HEK293 (cell line): ENCODE results near the gene STAM2.
"Not testable (repeated sequence)": the region's sequence is repeated elsewhere in the genome, so short reads cannot be mapped to it uniquely, and the experiment has no call there.

Source experiments
- CTCF ChIP-seq: fragments of 450-650 bp; formaldehyde crosslinking; IDR thresholded peaks from 2 replicates; pipeline ENCODE4 v1.5.1; 2016; ENCODE audit warnings: missing biosample characterization, missing genetic modification characterization
- ZNF133 ChIP-seq: fragments of 450-650 bp; formaldehyde crosslinking; IDR thresholded peaks from 2 replicates; pipeline ENCODE4 v1.5.1; 2016; ENCODE audit warnings: missing biosample characterization, missing genetic modification characterization
- ZNF157 ChIP-seq: fragments of 450-650 bp; formaldehyde crosslinking; IDR thresholded peaks from 2 replicates; pipeline ENCODE4 v1.5.1; 2016; ENCODE audit warnings: missing biosample characterization, missing genetic modification characterization
- ZNF830 ChIP-seq: fragments of 450-650 bp; IDR thresholded peaks from 2 replicates; pipeline ENCODE4 v1.5.0; 2018; ENCODE audit warnings: missing biosample characterization, missing genetic modification characterization, low read depth, mild to moderate bottlenecking, moderate library complexity

GRCh38 chr2:152090726-152091125, 84.8 kb downstream of the STAM2 start:
- TF ChIP-seq CTCF; ZNF157 (tag by site-specific recombination); ZNF830 (tag by site-specific recombination); ZNF133 (tag by site-specific recombination): not testable (repeated sequence)
